HG03571 (cell line): ENCODE measurements around the gene DMP1.

Source experiments
- ATAC-seq: cut with Tn5 transposase; IDR thresholded peaks from one replicate; pipeline ENCODE4 v1.9.1; 2021; ENCODE audit not compliant: unreplicated experiment

The DMP1 gene, protein sequence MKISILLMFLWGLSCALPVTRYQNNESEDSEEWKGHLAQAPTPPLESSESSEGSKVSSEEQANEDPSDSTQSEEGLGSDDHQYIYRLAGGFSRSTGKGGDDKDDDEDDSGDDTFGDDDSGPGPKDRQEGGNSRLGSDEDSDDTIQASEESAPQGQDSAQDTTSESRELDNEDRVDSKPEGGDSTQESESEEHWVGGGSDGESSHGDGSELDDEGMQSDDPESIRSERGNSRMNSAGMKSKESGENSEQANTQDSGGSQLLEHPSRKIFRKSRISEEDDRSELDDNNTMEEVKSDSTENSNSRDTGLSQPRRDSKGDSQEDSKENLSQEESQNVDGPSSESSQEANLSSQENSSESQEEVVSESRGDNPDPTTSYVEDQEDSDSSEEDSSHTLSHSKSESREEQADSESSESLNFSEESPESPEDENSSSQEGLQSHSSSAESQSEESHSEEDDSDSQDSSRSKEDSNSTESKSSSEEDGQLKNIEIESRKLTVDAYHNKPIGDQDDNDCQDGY

DNA sequence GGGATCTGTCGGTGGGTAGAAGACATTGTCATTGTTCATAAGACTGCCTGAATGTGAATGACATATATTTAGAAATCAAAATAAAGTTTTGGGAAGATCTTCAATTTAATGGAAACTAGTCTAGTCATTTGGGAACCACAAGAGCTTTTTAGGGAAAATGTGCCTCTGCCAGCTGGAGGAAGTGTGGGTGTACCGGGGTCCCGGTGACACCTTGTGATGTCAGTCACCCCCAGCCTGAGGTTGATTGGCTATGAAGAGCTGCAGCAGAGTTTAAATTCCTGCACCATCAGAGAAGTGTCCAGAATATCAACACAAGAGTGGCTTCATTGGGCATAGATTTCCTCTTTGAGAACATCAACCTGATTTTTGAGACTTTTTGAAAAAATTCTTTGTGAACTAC is at the start of gene DMP1:
Gene DMP1, plus strand, starts transcription at position 301 of the 400 bp plus-strand sequence. CDS start 6,213 bp downstream, outside the sequence.
- ATAC-seq = no peak

DNA sequence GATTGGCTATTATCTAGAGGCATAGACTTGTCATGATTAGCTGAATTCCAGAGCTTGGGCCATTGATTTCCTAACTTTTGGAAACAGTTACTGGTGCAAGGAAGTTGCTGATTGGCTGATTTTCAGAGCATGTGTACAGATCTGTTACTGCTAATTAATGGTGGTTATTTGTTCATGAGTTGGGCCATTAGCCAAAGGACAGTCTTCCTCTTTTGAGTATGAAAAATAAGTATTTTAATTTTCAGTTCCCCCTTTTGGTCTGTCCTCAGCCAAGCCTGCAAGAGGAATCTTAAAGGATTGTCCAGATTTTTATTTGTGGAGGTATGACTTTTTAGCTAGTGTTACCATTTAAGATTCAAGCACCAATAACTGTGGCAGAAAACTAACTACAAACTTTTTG is 48.7 kb upstream of the DMP1 start:
- no peak for ATAC-seq

DNA sequence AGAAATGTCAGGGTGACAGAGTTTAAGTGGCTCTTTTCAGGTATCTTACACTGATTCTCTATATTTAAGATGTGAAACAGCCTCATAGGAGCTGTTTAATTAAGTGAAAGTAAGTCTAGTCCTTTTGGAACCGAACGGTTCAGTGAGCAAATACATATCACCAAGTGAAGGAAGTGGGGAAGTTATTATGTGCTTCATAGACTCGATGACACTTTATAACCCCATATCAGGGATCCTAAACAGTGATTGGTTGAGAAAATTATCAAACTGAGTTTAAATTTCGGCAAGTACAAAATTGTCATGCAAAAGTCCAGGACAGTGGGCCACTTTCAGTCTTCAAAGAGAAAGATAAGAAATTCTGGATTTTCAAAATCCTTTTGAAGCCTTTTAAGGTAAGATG is 41.9 kb upstream of the DMP1 start, which contains the start of gene DSPP:
Gene DSPP, plus strand, starts transcription at position 301 of the 400 bp plus-strand sequence. CDS start 2,380 bp downstream, outside the sequence.
- ATAC-seq = no peak

- no peak for ATAC-seq
Measured at GRCh38 chr4:87614292-87614890, 35.7 kb upstream of the DMP1 start.

DNA sequence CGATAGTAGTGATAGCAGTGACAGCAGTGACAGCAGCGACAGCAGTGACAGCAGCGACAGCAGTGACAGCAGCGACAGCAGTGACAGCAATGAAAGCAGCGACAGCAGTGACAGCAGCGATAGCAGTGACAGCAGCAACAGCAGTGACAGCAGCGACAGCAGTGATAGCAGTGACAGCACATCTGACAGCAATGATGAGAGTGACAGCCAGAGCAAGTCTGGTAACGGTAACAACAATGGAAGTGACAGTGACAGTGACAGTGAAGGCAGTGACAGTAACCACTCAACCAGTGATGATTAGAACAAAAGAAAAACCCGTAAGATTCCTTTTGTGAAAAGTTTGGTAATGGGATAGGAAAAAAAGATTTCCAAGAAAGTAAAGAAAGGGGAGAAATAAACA is 33.8 kb upstream of the DMP1 start:
- ATAC-seq = no peak

DNA sequence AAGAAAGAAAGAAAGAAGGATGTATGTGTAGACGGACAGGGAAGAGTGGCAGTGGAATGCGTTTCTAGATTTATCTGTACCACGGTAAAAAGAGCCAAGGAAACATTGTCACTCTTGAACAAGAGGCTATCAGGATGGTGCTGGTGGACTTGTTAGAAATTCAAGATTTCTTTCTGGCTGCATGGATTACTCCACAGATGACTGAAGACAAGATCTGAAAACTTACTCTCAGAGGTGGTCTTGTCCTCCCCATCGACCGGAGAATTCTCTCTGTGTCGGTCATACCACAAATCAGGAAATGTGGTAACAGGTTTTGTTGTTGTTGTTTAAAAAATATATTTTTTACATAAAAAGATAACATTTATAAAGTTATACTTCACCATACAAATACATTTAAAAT is 30.0 kb upstream of the DMP1 start:
- no peak for ATAC-seq

- ATAC-seq = no peak
Measured at GRCh38 chr4:87620491-87620890, 29.6 kb upstream of the DMP1 start.

GRCh38 chr4:87622303-87622702 is 27.8 kb upstream of the DMP1 start:
- no peak for ATAC-seq

DNA sequence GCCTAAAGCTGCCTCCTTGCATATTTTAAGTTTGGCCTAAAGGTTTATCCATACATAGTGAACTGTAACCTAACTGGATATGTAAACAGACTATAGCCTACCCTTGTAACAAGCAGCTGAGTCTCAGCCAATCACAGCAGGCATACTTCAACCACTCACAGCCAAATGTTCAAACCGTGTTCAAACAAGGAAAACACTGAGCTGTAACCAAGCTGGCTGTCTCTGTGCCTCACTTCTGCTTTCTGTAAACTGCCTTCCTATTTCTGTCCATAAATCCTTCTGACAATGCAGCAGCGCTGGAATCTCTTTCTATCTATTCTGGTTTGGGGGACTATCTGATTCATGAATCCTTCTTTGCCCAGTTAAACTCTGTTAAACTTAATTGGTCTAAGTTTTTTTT is 25.4 kb upstream of the DMP1 start:
- ATAC-seq = no peak

GRCh38 chr4:87631668-87632067 is 18.4 kb upstream of the DMP1 start:
- ATAC-seq = no peak

DNA sequence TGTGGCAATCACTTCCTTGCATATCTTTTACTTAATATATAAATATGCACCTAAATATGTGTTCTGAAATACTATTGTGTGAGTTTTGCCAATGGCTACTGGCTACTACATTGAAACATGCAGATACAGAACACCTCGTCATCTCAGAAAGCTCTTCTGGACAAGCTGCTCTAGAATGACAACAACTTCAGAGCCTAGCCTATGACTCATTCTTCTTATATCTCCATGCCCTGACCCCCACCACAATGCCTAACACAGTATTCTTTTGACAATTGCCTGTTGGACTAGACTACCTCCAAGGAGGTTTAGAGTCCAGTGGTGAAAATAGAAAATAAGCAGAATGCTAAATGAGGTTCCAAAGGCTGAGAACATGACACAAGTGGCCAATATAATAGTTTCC is 17.6 kb upstream of the DMP1 start:
- no peak for ATAC-seq

GRCh38 chr4:87633243-87633642 is 16.8 kb upstream of the DMP1 start:
- no peak for ATAC-seq

DNA sequence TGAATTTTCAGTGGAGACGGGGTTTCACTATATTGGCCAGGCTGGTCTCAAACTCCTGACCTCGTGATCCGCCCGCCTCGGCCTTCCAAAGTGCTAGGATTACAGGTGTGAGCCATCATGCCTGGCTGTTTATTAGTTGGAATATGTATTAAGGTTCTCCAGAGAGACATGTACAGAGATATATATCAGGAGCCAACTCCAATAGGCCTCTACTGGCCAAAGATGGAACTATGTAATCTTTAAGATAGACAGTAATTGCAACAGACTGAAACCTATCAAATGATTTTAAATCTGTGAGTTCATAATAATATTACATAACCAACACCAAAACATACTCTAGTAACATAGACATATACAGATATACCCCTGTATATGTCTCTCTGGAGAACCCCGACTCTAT is 5.8 kb upstream of the DMP1 start:
- no peak for ATAC-seq

GRCh38 chr4:87650938-87651337 is 858 bp downstream of the DMP1 start:
- no peak for ATAC-seq

GRCh38 chr4:87651941-87652340 is 1.9 kb downstream of the DMP1 start:
- ATAC-seq = no peak

DNA sequence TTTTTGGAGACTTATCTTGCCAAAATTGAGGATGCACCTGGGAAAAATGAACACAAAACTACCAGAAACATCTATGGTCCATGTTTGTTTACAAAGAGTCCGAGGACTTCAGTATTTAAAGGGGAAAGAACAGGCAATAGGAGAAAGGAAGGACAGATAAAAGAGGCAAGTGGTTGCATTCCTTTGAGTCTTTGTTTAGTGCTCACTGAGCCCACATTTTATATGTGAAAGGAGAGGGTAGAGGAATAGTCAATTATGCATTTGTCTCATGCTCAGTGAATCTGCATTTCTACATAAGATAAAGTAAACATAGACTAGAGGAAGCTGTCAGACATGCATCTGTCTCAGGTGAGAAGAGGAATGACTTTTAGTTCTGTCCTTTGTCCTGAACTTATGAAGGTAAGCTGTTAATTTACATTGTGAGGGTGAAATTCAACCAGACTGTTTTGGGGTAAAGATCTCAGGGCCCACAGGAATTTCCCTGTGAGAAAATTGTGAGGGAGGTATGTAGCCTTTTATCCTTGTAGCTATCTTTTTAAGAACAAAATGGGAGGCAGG is 4.5 kb downstream of the DMP1 start:
- ATAC-seq = no peak

- ATAC-seq = no peak
Measured at GRCh38 chr4:87657525-87657924, 7.4 kb downstream of the DMP1 start.

GRCh38 chr4:87659247-87659931 is 9.3 kb downstream of the DMP1 start:
- ATAC-seq = no peak

- ATAC-seq = no peak
Measured at GRCh38 chr4:87662871-87663270, 12.8 kb downstream of the DMP1 start.

DNA sequence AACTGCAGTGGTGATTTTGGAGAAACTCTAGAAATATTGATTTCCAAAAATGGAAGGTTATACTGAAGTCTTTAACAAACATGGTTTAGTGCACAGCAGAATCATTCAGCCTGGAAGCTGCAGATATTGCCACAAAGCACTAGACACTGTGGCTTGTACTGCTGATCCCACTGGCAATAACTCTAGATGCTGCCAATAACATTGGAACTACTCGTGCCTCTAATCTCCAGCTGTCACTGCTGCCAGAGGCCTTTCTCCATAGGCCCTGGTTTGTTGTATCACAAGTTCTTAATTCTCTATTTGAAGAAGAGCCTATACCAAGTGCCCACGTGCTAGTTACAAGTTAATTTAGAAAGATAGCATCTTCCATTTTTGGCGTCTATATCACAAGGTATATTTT is 19.3 kb downstream of the DMP1 start:
- no peak for ATAC-seq

GRCh38 chr4:87677731-87678130 is 27.7 kb downstream of the DMP1 start:
- peak; percentile 66 for ATAC-seq
